ENCODE measurements around the gene NAA25.

Gene NAA25

GRCh38 chr12:111978545-111978944, 130.0 kb downstream of the NAA25 start:
- no peak for DNase-seq

DNA sequence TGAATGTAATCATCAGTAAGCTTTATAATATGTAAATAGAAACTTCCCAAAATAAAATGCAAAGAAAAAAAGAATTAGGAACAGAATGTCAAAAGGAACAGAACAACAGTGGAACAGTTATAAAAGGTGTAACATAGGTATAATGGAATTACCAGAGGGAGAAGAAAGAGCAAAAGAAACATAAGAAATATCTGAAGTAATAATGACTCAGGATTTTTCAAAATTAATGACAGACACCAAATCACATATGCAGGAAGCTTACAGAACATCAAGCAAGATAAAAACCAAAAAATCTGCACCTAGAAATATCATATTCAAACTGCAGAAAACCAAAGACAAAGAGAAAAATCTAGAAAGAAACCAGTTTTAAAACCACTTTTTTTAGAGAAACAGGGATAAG, 131.7 kb downstream of the NAA25 start:
- DNase-seq, result no peak

Measured in hypothalamus (tissue), 51 donors.